Endothelial cell of umbilical vein (primary cell): ENCODE results near the gene AGAP3. TPM values are rescaled to one million over a fixed set of nuclear protein-coding genes. Genes with fewer than 3 reads are reported as not detected.

Experiments used
- BruUV-seq: library from RNA; stranded (reverse); fragments of 400-500 nt; replicated peaks from 2 replicates; lab custom pipeline; 2021; lab: Mats Ljungman, UMichigan
- CTCF ChIA-PET: fragments of 300-600, 350-600 bp; sonication (Branson Sonifier 250); formaldehyde crosslinking; loops from one replicate; lab custom pipeline; 2021; ENCODE audit warnings: antibody characterized with exemption, inconsistent platforms; lab: Charles Lee
- POLR2A ChIA-PET: fragments of 300-600, 350-600 bp; sonication (Branson Sonifier 250); formaldehyde crosslinking; loops from one replicate; lab custom pipeline; 2021; ENCODE audit warnings: antibody characterized with exemption, inconsistent platforms; lab: Charles Lee
- DNase-seq: peaks from one replicate; pipeline ENCODE4 v3.0.0-alpha.2; 2011; ENCODE audit warnings: low read depth, low spot score
- FAIRE-seq: peaks from 2 replicates; lab custom pipeline; 2011; peaks lifted over from hg19 to GRCh38; lab: Jason Lieb, UNC
- H2AFZ ChIP-seq: 2 replicates; pipeline ENCODE4 v1.6.0; 2012; ENCODE audit warnings: low read depth, low read length, control low read depth, inconsistent platforms
- H3K27ac ChIP-seq: 2 replicates; pipeline ENCODE4 v1.5.1; 2011; ENCODE audit warnings: low read depth, mild to moderate bottlenecking, control low read depth, low read length, moderate library complexity; ENCODE audit not compliant: insufficient read depth
- H3K27me3 ChIP-seq, 2 experiments: 2 replicates each; pipeline versions ENCODE4 v1.6.0 to v1.6.1; 2011; ENCODE audit warnings: low read length in 2 of 2, mixed read lengths in 1 of 2; ENCODE audit not compliant: control insufficient read depth in 2 of 2, insufficient read depth in 2 of 2
- H3K36me3 ChIP-seq, 2 experiments: 2 replicates in 1 of 2; 3 replicates in 1 of 2; pipeline ENCODE4 v1.5.1; 2011; ENCODE audit warnings: low read length in 2 of 2, mild to moderate bottlenecking in 1 of 2, moderate library complexity in 1 of 2; ENCODE audit not compliant: control insufficient read depth in 2 of 2, insufficient read depth in 2 of 2; ENCODE audit errors: extremely low read depth in 1 of 2
- H3K4me1 ChIP-seq: 3 replicates; pipeline ENCODE4 v1.5.1; 2011; ENCODE audit warnings: mild to moderate bottlenecking, low read length; ENCODE audit not compliant: control insufficient read depth, insufficient read depth; ENCODE audit errors: extremely low read depth
- H3K4me2 ChIP-seq: 2 replicates; pipeline ENCODE4 v1.6.1; 2011; ENCODE audit warnings: low read length, control low read depth, mixed read lengths; ENCODE audit not compliant: insufficient read depth
- H3K4me3 ChIP-seq, 3 experiments: fragments of 200-600 bp in 1 of 3; sonication (generic), shearing (Covaris generic) in 1 of 3; replicated peaks in 1 of 3; 2 replicates each; pipeline ENCODE4 v1.5.1; 2011 to 2016; ENCODE audit warnings: control low read depth in 3 of 3, low read length in 3 of 3, mild to moderate bottlenecking in 2 of 3, inconsistent platforms in 1 of 3, low read depth in 1 of 3, moderate library complexity in 1 of 3; ENCODE audit not compliant: insufficient read depth in 1 of 3
- H3K79me2 ChIP-seq: 2 replicates; pipeline ENCODE4 v1.6.0; 2012; ENCODE audit warnings: low read length, inconsistent platforms; ENCODE audit not compliant: control insufficient read depth, insufficient read depth
- H3K9ac ChIP-seq: replicated peaks from 2 replicates; pipeline ENCODE3; 2011; ENCODE audit warnings: low read length, control low read depth; ENCODE audit not compliant: insufficient read depth; ENCODE audit errors: extremely low read depth
- H3K9me1 ChIP-seq: replicated peaks from 3 replicates; pipeline ENCODE4 v1.6.0; 2011; ENCODE audit warnings: mild to moderate bottlenecking, low read length; ENCODE audit not compliant: control insufficient read depth, insufficient read depth; ENCODE audit errors: extremely low read depth
- H3K9me3 ChIP-seq: replicated peaks from 2 replicates; pipeline ENCODE4 v1.5.1; 2012; ENCODE audit warnings: low read length, inconsistent platforms; ENCODE audit not compliant: control insufficient read depth, insufficient read depth
- H4K20me1 ChIP-seq: replicated peaks from 2 replicates; pipeline ENCODE3; 2011; ENCODE audit warnings: mild to moderate bottlenecking, low read length; ENCODE audit not compliant: control insufficient read depth, insufficient read depth; ENCODE audit errors: extremely low read depth
- EZH2 ChIP-seq: IDR thresholded peaks from 2 replicates; pipeline ENCODE4 v1.6.1; 2012; ENCODE audit warnings: borderline replicate concordance, low read depth, mild to moderate bottlenecking, moderate library complexity, low read length, inconsistent platforms; ENCODE audit not compliant: severe bottlenecking
- FOS ChIP-seq: IDR thresholded peaks from 2 replicates; pipeline ENCODE4 v1.6.1; 2011; ENCODE audit warnings: mild to moderate bottlenecking, low read length, moderate library complexity, borderline replicate concordance; ENCODE audit not compliant: insufficient read depth
- GATA2 ChIP-seq: IDR thresholded peaks from 2 replicates; pipeline ENCODE4 v1.7.0; 2011; ENCODE audit warnings: low read depth, mild to moderate bottlenecking, moderate library complexity, mixed read lengths, low read length; ENCODE audit not compliant: insufficient read length, insufficient read depth
- JUN ChIP-seq: IDR thresholded peaks from 2 replicates; pipeline ENCODE4 v1.6.1; 2011; ENCODE audit warnings: borderline replicate concordance, low read depth; ENCODE audit not compliant: insufficient read length, insufficient read depth
- MYC ChIP-seq: IDR thresholded peaks from one replicate; pipeline ENCODE4 v1.6.1; 2011; ENCODE audit warnings: mild to moderate bottlenecking, low read depth, low read length
- POLR2A ChIP-seq: IDR thresholded peaks from 2 replicates; pipeline ENCODE4 v1.6.1; 2012; ENCODE audit warnings: low read depth, mild to moderate bottlenecking, control low read depth, low read length
- POLR2AphosphoS5 ChIP-seq: IDR thresholded peaks from 2 replicates; pipeline ENCODE4 v1.6.1; 2012; ENCODE audit warnings: low read depth, mild to moderate bottlenecking, control low read depth, low read length, moderate library complexity; ENCODE audit not compliant: insufficient read depth
- dilution Hi-C: fragments of 300-500 bp; cut with MboI; formaldehyde crosslinking; loops from one replicate; pipeline ENCODE4 v1.15.0; 2019; ENCODE audit warnings: low sequenced_read_pairs; ENCODE audit not compliant: extremely low pct_ligation_motif_present
- intact Hi-C: fragments of 100-400 bp; cut with micrococcal nuclease; formaldehyde crosslinking; loops from one replicate; pipeline ENCODE4 v1.10.0; 2022
- polyA plus RNA-seq, 4 experiments: library from polyadenylated mRNA; depleted of rRNA in 3 of 4; stranded (reverse) in 3 of 4; unstranded in 1 of 4; fragments of >200 nt; gene quantifications; 2 replicates each; pipeline versions ENCODE4 v1.2.1 to v1.2.3, GENCODE V29; 2011 to 2012; ENCODE audit warnings: missing spikeins in 1 of 4
- total RNA-seq: library from RNA; stranded (reverse); gene quantifications from 2 replicates; pipeline ENCODE4 v1.2.3, GENCODE V29; 2021
- TF ChIP-seq, protein P1 (sequence below), 2 donors: IDR thresholded peaks; 1 replicate in 1 of 2; 2 replicates in 1 of 2; pipeline ENCODE4 v1.5.1; 2011; ENCODE audit warnings: low read length in 2 of 2, mild to moderate bottlenecking in 2 of 2, moderate library complexity in 2 of 2, control low read depth in 1 of 2, inconsistent platforms in 1 of 2, low read depth in 1 of 2; ENCODE audit not compliant: insufficient read depth in 1 of 2; ENCODE audit errors: extremely low read depth in 1 of 2
- TF ChIP-seq, protein P2 (sequence below): IDR thresholded peaks from 2 replicates; pipeline ENCODE4 v1.6.1; 2011; ENCODE audit not compliant: insufficient read depth, insufficient read length

Gene AGAP3
- total and polyA plus RNA-seq, 2 donors (not counting 3 experiments of a cell fraction or from before 2014, with no cell fraction given): 171 to 174 TPM

DNA sequence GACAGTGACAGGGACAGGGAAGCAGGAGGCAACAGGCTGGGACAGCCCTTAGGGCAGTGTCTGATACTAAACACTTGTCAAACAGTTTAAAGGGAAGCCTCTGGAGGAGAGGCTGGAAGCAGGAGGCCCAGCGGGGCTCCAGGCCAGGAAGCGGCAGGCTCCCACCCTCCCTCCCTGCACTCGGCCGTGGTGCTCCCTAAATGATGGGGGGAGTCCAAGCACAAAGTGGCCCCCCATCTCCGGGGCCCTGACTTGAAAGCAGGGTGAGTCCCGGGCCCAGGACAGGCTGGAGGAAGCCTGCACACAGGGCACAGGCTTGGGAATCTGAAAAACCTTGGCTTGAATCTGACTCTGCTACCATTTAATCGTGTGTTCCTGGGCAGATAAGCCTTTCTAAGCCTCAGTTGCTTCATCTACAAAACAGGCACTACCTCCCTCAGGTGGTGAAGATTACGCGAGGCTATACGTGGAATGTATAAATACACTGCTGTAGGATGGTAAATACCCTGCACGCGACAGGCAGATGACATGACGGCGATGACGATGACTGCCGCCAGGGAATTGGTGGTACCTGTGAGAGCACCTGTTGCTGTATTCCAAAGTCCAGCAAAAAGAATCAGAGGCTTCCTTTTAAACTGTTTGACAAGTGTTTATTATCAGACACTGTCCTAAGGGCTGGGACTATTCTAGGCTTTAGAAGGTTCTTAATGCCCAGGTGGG, 47.2 kb downstream of the AGAP3 start:
- Histone ChIP-seq H3K27me3 (no peaks in the 10 kb centered on the region), H3K9me3 (no peaks in the 10 kb centered on the region), H3K4me3 (no peak overlapping the region), H3K9ac (no peak overlapping the region), H4K20me1 (no peaks in the 10 kb centered on the region), H3K79me2 (no peaks in the 10 kb centered on the region), H3K36me3 (peaks cover 9 to 75% of the 10 kb centered on the region in 2 experiments), H3K4me1 (no peaks in the 10 kb centered on the region), H3K27ac (no peak overlapping the region), H3K9me1 (no peaks in the 10 kb centered on the region), H2AFZ (no peak overlapping the region), H3K4me2 (no peak overlapping the region)
- intact Hi-C loops (no loop called here), dilution Hi-C loops (no loop called here)
- DNase-seq (no peak), FAIRE-seq (no peak)
- ChIA-PET POLR2A (no interaction called here), CTCF (no interaction called here)
- TF ChIP-seq FOS: no peak
- no peak for TF ChIP-seq POLR2A
- no peak for TF ChIP-seq EZH2
- TF ChIP-seq JUN: no peak
- TF ChIP-seq, protein P1, sequence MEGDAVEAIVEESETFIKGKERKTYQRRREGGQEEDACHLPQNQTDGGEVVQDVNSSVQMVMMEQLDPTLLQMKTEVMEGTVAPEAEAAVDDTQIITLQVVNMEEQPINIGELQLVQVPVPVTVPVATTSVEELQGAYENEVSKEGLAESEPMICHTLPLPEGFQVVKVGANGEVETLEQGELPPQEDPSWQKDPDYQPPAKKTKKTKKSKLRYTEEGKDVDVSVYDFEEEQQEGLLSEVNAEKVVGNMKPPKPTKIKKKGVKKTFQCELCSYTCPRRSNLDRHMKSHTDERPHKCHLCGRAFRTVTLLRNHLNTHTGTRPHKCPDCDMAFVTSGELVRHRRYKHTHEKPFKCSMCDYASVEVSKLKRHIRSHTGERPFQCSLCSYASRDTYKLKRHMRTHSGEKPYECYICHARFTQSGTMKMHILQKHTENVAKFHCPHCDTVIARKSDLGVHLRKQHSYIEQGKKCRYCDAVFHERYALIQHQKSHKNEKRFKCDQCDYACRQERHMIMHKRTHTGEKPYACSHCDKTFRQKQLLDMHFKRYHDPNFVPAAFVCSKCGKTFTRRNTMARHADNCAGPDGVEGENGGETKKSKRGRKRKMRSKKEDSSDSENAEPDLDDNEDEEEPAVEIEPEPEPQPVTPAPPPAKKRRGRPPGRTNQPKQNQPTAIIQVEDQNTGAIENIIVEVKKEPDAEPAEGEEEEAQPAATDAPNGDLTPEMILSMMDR (IDR thresholded peaks at IDR 0.05; ENCODE audit: extremely low read depth in 1 of 2, insufficient read depth in 1 of 2, low read depth in 1 of 2, low read length in 2 of 2): no peak
- no peak for TF ChIP-seq MYC
- TF ChIP-seq, protein P2, sequence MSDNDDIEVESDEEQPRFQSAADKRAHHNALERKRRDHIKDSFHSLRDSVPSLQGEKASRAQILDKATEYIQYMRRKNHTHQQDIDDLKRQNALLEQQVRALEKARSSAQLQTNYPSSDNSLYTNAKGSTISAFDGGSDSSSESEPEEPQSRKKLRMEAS: no peak
- TF ChIP-seq POLR2AphosphoS5: no peak
- no peak for TF ChIP-seq GATA2
- no TSS peak for BruUV-seq
